GM12878 (cell line): ENCODE data around the gene MATN1. TPM values are rescaled to one million over a fixed set of nuclear protein-coding genes. Genes with fewer than 3 reads are reported as not detected.
A peak's percentile ranks its signal among the peaks of the same experiment; 100 is the strongest.

Experiments
- ATAC-seq: fragments of 200-7000 bp; cut with Tn5 transposase; 3 replicates; pipeline ENCODE4 v1.9.1; 2020; ENCODE audit warnings: mild to moderate bottlenecking, moderate library complexity
- BruUV-seq: library from RNA; stranded (reverse); fragments of 400-500 nt; replicated peaks from 2 replicates; lab custom pipeline; 2021; lab: Mats Ljungman, UMichigan
- CTCF ChIA-PET: fragments of 300-600 bp; sonication (Branson Sonifier 250); formaldehyde crosslinking; extraction: SDS; loops from one replicate; lab custom pipeline; 2021; ENCODE audit warnings: inconsistent platforms; lab: Yijun Ruan, JAX
- POLR2A ChIA-PET: fragments of 350-600 bp; formaldehyde crosslinking; extraction: SDS; loops from one replicate; lab custom pipeline; 2021; ENCODE audit warnings: inconsistent platforms; lab: Charles Lee
- RAD21 ChIA-PET: fragments of 300-600 bp; sonication (Branson Sonifier 250); formaldehyde crosslinking; loops from one replicate; lab custom pipeline; 2023; ENCODE audit warnings: antibody characterized with exemption; ENCODE audit not compliant: unreplicated experiment; lab: Charles Lee
- SMC1A ChIA-PET: fragments of 300-600 bp; sonication (Branson Sonifier 250); formaldehyde crosslinking; loops from one replicate; lab custom pipeline; 2023; ENCODE audit not compliant: unreplicated experiment, uncharacterized antibody; lab: Charles Lee
- DNase-seq: peaks from one replicate; pipeline ENCODE4 v3.0.0-alpha.2; 2011; ENCODE audit warnings: low read depth, low spot score
- FAIRE-seq: peaks from 3 replicates; lab custom pipeline; 2011; peaks lifted over from hg19 to GRCh38; lab: Jason Lieb, UNC
- H2AFZ ChIP-seq: 2 replicates; pipeline ENCODE4 v1.6.0; 2011; ENCODE audit warnings: low read depth, low read length, control low read depth; ENCODE audit not compliant: control insufficient read depth
- H3K27ac ChIP-seq: 2 replicates; pipeline ENCODE4 v1.5.1; 2011; ENCODE audit warnings: control low read depth; ENCODE audit not compliant: control insufficient read depth, insufficient read depth
- H3K27me3 ChIP-seq, 2 experiments: replicated peaks in 1 of 2; 2 replicates each; pipeline versions ENCODE4 v1.6.0 to v1.6.1; 2011; ENCODE audit warnings: low read length in 1 of 2; ENCODE audit not compliant: control insufficient read depth in 2 of 2, insufficient read depth in 2 of 2
- H3K36me3 ChIP-seq, 2 experiments: 2 replicates each; pipeline ENCODE4 v1.5.1; 2011; ENCODE audit warnings: low read length in 1 of 2; ENCODE audit not compliant: control insufficient read depth in 2 of 2, insufficient read depth in 2 of 2
- H3K4me1 ChIP-seq: 2 replicates; pipeline ENCODE4 v1.6.1; 2011; ENCODE audit warnings: mild to moderate bottlenecking, low read length, moderate library complexity, mixed read lengths; ENCODE audit not compliant: control insufficient read depth, insufficient read depth
- H3K4me2 ChIP-seq: 2 replicates; pipeline ENCODE4 v1.6.0; 2011; ENCODE audit warnings: control low read depth; ENCODE audit not compliant: control insufficient read depth, insufficient read depth
- H3K4me3 ChIP-seq: fragments of 200-600 bp; sonication (generic); 2 replicates; pipeline ENCODE4 v1.5.1; 2016
- H3K79me2 ChIP-seq: 2 replicates; pipeline ENCODE4 v1.6.0; 2011; ENCODE audit warnings: low read length; ENCODE audit not compliant: control insufficient read depth, insufficient read depth
- H3K9ac ChIP-seq: 2 replicates; pipeline ENCODE4 v1.8.0; 2011; ENCODE audit warnings: low read length, control low read depth, mixed read lengths; ENCODE audit not compliant: control insufficient read depth, insufficient read depth
- H3K9me3 ChIP-seq: replicated peaks from 3 replicates; pipeline ENCODE4 v1.5.1; 2011; ENCODE audit warnings: mild to moderate bottlenecking, low read length; ENCODE audit not compliant: control insufficient read depth, insufficient read depth
- H4K20me1 ChIP-seq: 2 replicates; pipeline ENCODE4 v1.6.0; 2011; ENCODE audit not compliant: control insufficient read depth, insufficient read depth
- BCL11A ChIP-seq: IDR thresholded peaks from 2 replicates; pipeline ENCODE4 v1.6.1; 2011; ENCODE audit warnings: low read depth, low read length
- BRCA1 ChIP-seq: IDR thresholded peaks from 2 replicates; pipeline ENCODE4 v1.6.1; 2011; ENCODE audit warnings: low read depth, low read length, improper control_type of control experiment
- CHD4 ChIP-seq: fragments of 200-600 bp; sonication (generic); IDR thresholded peaks from 2 replicates; pipeline ENCODE4 v1.6.1; 2016; ENCODE audit warnings: mild to moderate bottlenecking
- EZH2 ChIP-seq: IDR thresholded peaks from 2 replicates; pipeline ENCODE4 v1.6.1; 2012; ENCODE audit warnings: low read depth, mild to moderate bottlenecking, control low read depth, inconsistent platforms, low read length, borderline replicate concordance; ENCODE audit not compliant: control insufficient read depth
- FOXK2 ChIP-seq: fragments of 450-650 bp; IDR thresholded peaks from 2 replicates; pipeline ENCODE4 v1.6.1; 2017; ENCODE audit warnings: mild to moderate bottlenecking, moderate library complexity
- PAX8 ChIP-seq: fragments of 450-650 bp; IDR thresholded peaks from 2 replicates; pipeline ENCODE4 v1.6.1; 2017; ENCODE audit warnings: mild to moderate bottlenecking, moderate library complexity
- POLR2AphosphoS5 ChIP-seq: IDR thresholded peaks from 2 replicates; pipeline ENCODE4 v1.6.1; 2011; ENCODE audit warnings: mild to moderate bottlenecking, low read length, inconsistent platforms
- POU2F2 ChIP-seq: IDR thresholded peaks from 3 replicates; pipeline ENCODE4 v1.6.1; 2011; ENCODE audit warnings: low read depth, mild to moderate bottlenecking, low read length, borderline replicate concordance
- RELB ChIP-seq: fragments of 450-650 bp; IDR thresholded peaks from 2 replicates; pipeline ENCODE4 v1.6.1; 2017; ENCODE audit warnings: low read depth, mild to moderate bottlenecking, moderate library complexity
- SPI1 ChIP-seq: IDR thresholded peaks from 2 replicates; pipeline ENCODE4 v1.6.1; 2011; ENCODE audit warnings: low read depth, mild to moderate bottlenecking, low read length, moderate library complexity, borderline replicate concordance; ENCODE audit not compliant: insufficient read depth
- YY1 ChIP-seq: IDR thresholded peaks from 2 replicates; pipeline ENCODE4 v1.6.1; 2011; ENCODE audit warnings: low read depth, mild to moderate bottlenecking, low read length
- ZNF217 ChIP-seq: fragments of 450-650 bp; IDR thresholded peaks from 2 replicates; pipeline ENCODE4 v1.6.1; 2017; ENCODE audit warnings: antibody characterized with exemption, mild to moderate bottlenecking
- WGBS: methylation state at CpG from one replicate; pipeline ENCODE4 v1.1.6; 2016; ENCODE audit warnings: low lambda C conversion rate; ENCODE audit not compliant: insufficient replicate concordance, insufficient coverage; ENCODE audit errors: missing lambda C conversion rate; 5-methylcytosine and 5-hydroxymethylcytosine counted together
- in situ Hi-C: fragments of 300-500 bp; cut with MboI; formaldehyde crosslinking; loops from 9 replicates; pipeline ENCODE4 v1.14.3; 2018; ENCODE audit warnings: mixed read lengths
- intact Hi-C: fragments of 100-400 bp; cut with micrococcal nuclease; formaldehyde crosslinking; loops from one replicate; pipeline ENCODE4 v1.14.2; 2022; ENCODE audit not compliant: unreplicated experiment
- polyA plus RNA-seq, 11 experiments: library from polyadenylated mRNA; depleted of rRNA in 4 of 11; unstranded in 6 of 11; stranded (reverse) in 5 of 11; fragments of >200 nt; fragmentation: Nextera tagmentation in 4 of 11; fragmentation: Illumina TruSeq in 1 of 11; extraction: Ambion mirVana in 4 of 11; extraction: Trizol in 1 of 11; gene quantifications; 1 replicate in 1 of 11; 2 replicates in 10 of 11; pipeline versions ENCODE4 v1.2.1 to v1.2.3, GENCODE V29; 2011 to 2016; ENCODE audit warnings: inconsistent platforms in 2 of 11, missing spikeins in 2 of 11, low read depth in 1 of 11
- total RNA-seq, 4 experiments: library from RNA; depleted of rRNA in 3 of 4; stranded (reverse); fragments of >200 nt in 3 of 4; fragmentation: Illumina TruSeq in 1 of 4; extraction: Trizol in 1 of 4; gene quantifications; 2 replicates each; pipeline versions ENCODE4 v1.2.1 to v1.2.3, GENCODE V29; 2013 to 2021

The MATN1 gene
- total and polyA plus RNA-seq, 10 of the 15 experiments (the other 5 are each of a cell fraction or from before 2014, with no cell fraction given): 0.04 to 0.50 (median 0.10) TPM; not detected in 1

DNA sequence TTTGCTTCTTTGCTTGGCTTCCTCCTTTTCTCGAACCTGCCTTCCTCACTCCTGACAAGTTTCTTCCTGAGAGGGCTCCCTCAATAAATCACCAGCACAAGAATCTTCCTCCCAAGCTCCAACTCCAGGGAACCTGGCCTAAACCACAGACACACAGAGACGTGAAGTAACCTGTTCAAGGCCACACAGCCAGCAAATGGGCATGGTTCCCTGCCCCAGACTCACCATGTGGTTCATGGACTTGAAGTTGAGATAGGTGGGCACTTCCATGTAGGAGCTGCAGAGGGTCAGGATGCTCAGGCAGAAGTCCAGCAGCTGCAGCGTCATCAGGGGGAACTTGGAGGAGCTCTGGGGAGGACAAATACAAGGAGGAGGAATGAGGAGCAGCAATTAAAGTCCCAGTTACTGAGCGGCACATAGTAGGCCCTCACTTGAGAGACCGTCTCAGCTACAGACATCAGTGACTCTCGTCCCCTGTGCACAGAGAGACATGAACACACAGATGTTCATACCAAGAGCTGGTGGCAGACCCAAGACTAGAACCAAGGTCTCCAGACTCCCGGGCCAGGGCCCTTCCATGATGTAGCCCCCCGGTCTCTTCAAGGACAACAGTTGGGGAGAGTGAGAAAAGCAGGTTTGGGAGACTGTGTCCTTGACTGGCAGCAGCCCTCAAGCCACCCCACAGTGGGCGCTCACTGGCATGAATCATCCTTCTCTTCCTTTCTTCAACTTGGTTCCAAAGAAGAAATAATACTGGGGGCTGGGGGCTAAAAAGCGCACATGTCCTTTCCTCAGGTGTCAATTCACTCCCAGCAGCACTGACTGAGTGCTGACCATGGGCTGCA lies 15.6 kb upstream of the MATN1 start (continued):
- TF ChIP-seq RELB (no peak), YY1 (no peak), PAX8 (no peak), BCL11A (no peak), SPI1 (no peak), FOXK2 (no peak)

GRCh38 chr1:30738040-30738714 lies 14.8 kb upstream of the MATN1 start:
- ChIA-PET RAD21 (interaction anchor here (0.9 to 1.5 kb wide), 4 partner anchors 14 to 41 kb away, joined by 3 to 4 read pairs (median 3); no protein-coding TSS in a partner anchor), CTCF (interaction anchor here (0.8 to 2.1 kb wide), 3 partner anchors 14 to 41 kb away, joined by 3 to 5 read pairs (median 4); no protein-coding TSS in a partner anchor), SMC1A (interaction anchor here (21.5 kb wide), 1 partner anchor 14 kb away, joined by 556 read pairs; the partner anchor contains the start of gene LAPTM5), POLR2A (interaction anchor here (22.5 kb wide), 1 partner anchor 22 kb away, joined by 741 read pairs; the partner anchor contains the start of gene LAPTM5)
- intact Hi-C loops: no loop called here
- 35% methylated on average over 5 of the region's 5 CpGs for WGBS
- no TSS peak for BruUV-seq
- Histone ChIP-seq H3K4me1 (peaks cover 40% of the 10 kb centered on the region), H4K20me1 (peaks cover 8% of the 10 kb centered on the region), H3K36me3 (peaks cover 77 to 79% of the 10 kb centered on the region in 2 experiments), H3K9me3 (no peaks in the 10 kb centered on the region), H3K27me3 (no peaks in the 10 kb centered on the region), H3K79me2 (peaks cover 39% of the 10 kb centered on the region), H2AFZ (no peak overlapping the region), H3K4me2 (no peak overlapping the region), H3K4me3 (no peak overlapping the region), H3K27ac (0 out of 2 replicates have a peak overlapping the region, but pooled peaks have one; percentile 1), H3K9ac (no peak overlapping the region)
- DNase-seq: no peak
- FAIRE-seq: no peak
- TF ChIP-seq BRCA1: no peak
- TF ChIP-seq POLR2AphosphoS5: 0 out of 2 replicates have a peak, but pooled peaks have one; percentile 17
- TF ChIP-seq ZNF217: no peak
- peak; percentile 19; the same call in 1 of the 3 replicates for TF ChIP-seq POU2F2
- no peak for TF ChIP-seq EZH2
- no peak for TF ChIP-seq CHD4
- peak; percentile 49 for ATAC-seq
- in situ Hi-C loops: no loop called here
